H1 (cell line): Measurements from ENCODE around the gene MAPK13. TPM values are rescaled to one million over a fixed set of nuclear protein-coding genes. Genes with fewer than 3 reads are reported as not detected.

Experiments
- CTCF ChIA-PET: fragments of 300-600 bp; sonication (Branson Sonifier 250); formaldehyde crosslinking; loops from one replicate; lab custom pipeline; 2021; ENCODE audit not compliant: partially characterized antibody; lab: Charles Lee
- POLR2A ChIA-PET: fragments of 300-600 bp; sonication (Branson Sonifier 250); formaldehyde crosslinking; loops from one replicate; lab custom pipeline; 2021; ENCODE audit warnings: inconsistent platforms; ENCODE audit not compliant: partially characterized antibody; lab: Charles Lee
- DNase-seq, 2 experiments: peaks; one replicate each; pipeline versions ENCODE4 v3.0.0 to v3.0.0-alpha.2; 2010 to 2022; ENCODE audit warnings: low spot score in 2 of 2, low read depth in 1 of 2, mixed read lengths in 1 of 2
- FAIRE-seq: peaks from 2 replicates; lab custom pipeline; 2011; peaks lifted over from hg19 to GRCh38; lab: Jason Lieb, UNC
- H2AFZ ChIP-seq: 2 replicates; pipeline ENCODE4 v1.8.1; 2012; ENCODE audit warnings: low read length, inconsistent platforms
- H2AK5ac ChIP-seq: 2 replicates; pipeline ENCODE4 v1.6.1; 2013; ENCODE audit warnings: low read depth, low read length
- H2BK120ac ChIP-seq: replicated peaks from 2 replicates; pipeline ENCODE3; 2013; ENCODE audit warnings: low read depth, low read length, inconsistent platforms
- H2BK12ac ChIP-seq: 2 replicates; pipeline ENCODE4 v1.6.1; 2013; ENCODE audit warnings: low read depth, low read length
- H2BK15ac ChIP-seq: 2 replicates; pipeline ENCODE4 v1.6.1; 2013; ENCODE audit warnings: low read length
- H2BK20ac ChIP-seq: 2 replicates; pipeline ENCODE4 v1.6.1; 2013; ENCODE audit warnings: low read length
- H2BK5ac ChIP-seq: 2 replicates; pipeline ENCODE4 v1.6.1; 2013; ENCODE audit warnings: low read depth, low read length
- H3K14ac ChIP-seq: 2 replicates; pipeline ENCODE4 v1.6.1; 2013; ENCODE audit warnings: inconsistent platforms; ENCODE audit not compliant: insufficient read length
- H3K18ac ChIP-seq: 2 replicates; pipeline ENCODE4 v1.6.1; 2013; ENCODE audit warnings: low read length; ENCODE audit errors: extremely low read depth
- H3K23ac ChIP-seq: 2 replicates; pipeline ENCODE4 v1.6.1; 2013; ENCODE audit warnings: inconsistent platforms; ENCODE audit not compliant: insufficient read length
- H3K23me2 ChIP-seq: 2 replicates; pipeline ENCODE4 v1.6.1; 2013; ENCODE audit warnings: low read depth, low read length
- H3K27ac ChIP-seq: 2 replicates; pipeline ENCODE4 v1.6.1; 2011; ENCODE audit warnings: low read depth, low read length, inconsistent platforms
- H3K27me3 ChIP-seq, 4 experiments: replicated peaks in 1 of 4; 1 replicate in 1 of 4; 2 replicates in 3 of 4; pipeline versions ENCODE4 v1.6.1 to v1.8.1; 2011 to 2013; ENCODE audit warnings: low read length in 3 of 4, mild to moderate bottlenecking in 3 of 4, inconsistent platforms in 2 of 4, mixed read lengths in 2 of 4, moderate library complexity in 1 of 4; ENCODE audit not compliant: control insufficient read depth in 3 of 4, insufficient read depth in 3 of 4; ENCODE audit errors: extremely low read depth in 1 of 4
- H3K36me3 ChIP-seq, 4 experiments: 2 replicates each; pipeline versions ENCODE4 v1.6.1 to v1.8.1; 2011 to 2013; ENCODE audit warnings: mild to moderate bottlenecking in 4 of 4, low read length in 3 of 4, moderate library complexity in 2 of 4, control low read depth in 1 of 4, inconsistent platforms in 1 of 4; ENCODE audit not compliant: insufficient read depth in 4 of 4, control insufficient read depth in 2 of 4
- H3K4ac ChIP-seq: replicated peaks from 2 replicates; pipeline ENCODE3; 2013; ENCODE audit warnings: low read length, low read depth, mixed read lengths, inconsistent platforms; ENCODE audit not compliant: insufficient read length
- H3K4me1 ChIP-seq, 4 experiments: replicated peaks in 1 of 4; 1 replicate in 1 of 4; 2 replicates in 3 of 4; pipeline versions ENCODE4 v1.6.1 to v1.8.1; 2011 to 2013; ENCODE audit warnings: low read length in 3 of 4, inconsistent platforms in 2 of 4, mixed read lengths in 1 of 4; ENCODE audit not compliant: insufficient read depth in 4 of 4, control insufficient read depth in 3 of 4
- H3K4me2 ChIP-seq, 2 experiments: 2 replicates each; pipeline versions ENCODE4 v1.6.1 to v1.8.1; 2011 to 2013; ENCODE audit warnings: low read depth in 2 of 2, low read length in 2 of 2, control low read depth in 1 of 2, inconsistent platforms in 1 of 2, mild to moderate bottlenecking in 1 of 2; ENCODE audit not compliant: insufficient read depth in 1 of 2
- H3K4me3 ChIP-seq, 4 experiments: fragments of 200-600, 300-600 bp in 1 of 4; sonication (generic), shearing (Covaris generic), sonication (Bioruptor Twin) in 1 of 4; 2 replicates each; pipeline versions ENCODE4 v1.5.1 to v1.8.1; 2011 to 2016; ENCODE audit warnings: low read length in 4 of 4, low read depth in 3 of 4, control low read depth in 2 of 4, inconsistent platforms in 2 of 4, mild to moderate bottlenecking in 2 of 4, mixed read lengths in 1 of 4, moderate library complexity in 1 of 4; ENCODE audit not compliant: insufficient read depth in 2 of 4; ENCODE audit errors: extremely low read depth in 1 of 4
- H3K56ac ChIP-seq: replicated peaks from 2 replicates; pipeline ENCODE3; 2013; ENCODE audit warnings: low read depth, mild to moderate bottlenecking, mixed read lengths, low read length, inconsistent platforms; ENCODE audit not compliant: insufficient read length
- H3K79me1 ChIP-seq: 2 replicates; pipeline ENCODE4 v1.6.1; 2013; ENCODE audit warnings: low read depth, low read length, control low read depth
- H3K79me2 ChIP-seq, 2 experiments: 2 replicates each; pipeline versions ENCODE4 v1.6.1 to v1.8.1; 2012 to 2013; ENCODE audit warnings: low read length in 2 of 2, mild to moderate bottlenecking in 2 of 2, inconsistent platforms in 1 of 2; ENCODE audit not compliant: insufficient read depth in 2 of 2, control insufficient read depth in 1 of 2
- H3K9ac ChIP-seq, 4 experiments: replicated peaks in 1 of 4; 1 replicate in 1 of 4; 2 replicates in 3 of 4; pipeline versions ENCODE4 v1.6.1 to v1.8.1; 2011 to 2013; ENCODE audit warnings: low read depth in 3 of 4, low read length in 3 of 4, control low read depth in 2 of 4, mild to moderate bottlenecking in 2 of 4, moderate library complexity in 2 of 4, inconsistent platforms in 1 of 4; ENCODE audit errors: extremely low read depth in 1 of 4
- H3K9me3 ChIP-seq, 2 experiments: 2 replicates each; pipeline versions ENCODE4 v1.6.1 to v1.8.1; 2012 to 2013; ENCODE audit warnings: mild to moderate bottlenecking in 2 of 2, moderate library complexity in 2 of 2, control low read depth in 1 of 2, inconsistent platforms in 1 of 2, low read depth in 1 of 2, low read length in 1 of 2, mixed read lengths in 1 of 2; ENCODE audit not compliant: insufficient read depth in 2 of 2
- H4K20me1 ChIP-seq, 2 experiments: replicated peaks in 1 of 2; 2 replicates each; pipeline versions ENCODE3 to v1.8.1; 2011 to 2013; ENCODE audit warnings: inconsistent platforms in 2 of 2, low read length in 2 of 2, mild to moderate bottlenecking in 1 of 2; ENCODE audit not compliant: insufficient read depth in 2 of 2, control insufficient read depth in 1 of 2
- H4K5ac ChIP-seq: 2 replicates; pipeline ENCODE4 v1.6.1; 2013; ENCODE audit warnings: low read length, low read depth, mixed read lengths, inconsistent platforms; ENCODE audit not compliant: insufficient read length
- H4K8ac ChIP-seq: 2 replicates; pipeline ENCODE4 v1.8.0; 2013; ENCODE audit warnings: mild to moderate bottlenecking, moderate library complexity, low read length, inconsistent platforms; ENCODE audit not compliant: insufficient read depth; ENCODE audit errors: extremely low read depth
- H4K91ac ChIP-seq: replicated peaks from 2 replicates; pipeline ENCODE3; 2013; ENCODE audit warnings: low read length, mixed read lengths, inconsistent platforms; ENCODE audit not compliant: insufficient read length
- CEBPB ChIP-seq: IDR thresholded peaks from 2 replicates; pipeline ENCODE4 v1.6.1; 2012; ENCODE audit warnings: low read depth, low read length
- KDM5A ChIP-seq: fragments of 200-600 bp; IDR thresholded peaks from 2 replicates; pipeline ENCODE4 v1.7.1; 2012; ENCODE audit warnings: mild to moderate bottlenecking, low read length, inconsistent platforms, mixed read lengths
- MAFK ChIP-seq: IDR thresholded peaks from 2 replicates; pipeline ENCODE4 v1.6.1; 2012; ENCODE audit warnings: low read depth, mild to moderate bottlenecking, improper control_type of control experiment, low read length
- NRF1 ChIP-seq: IDR thresholded peaks from 2 replicates; pipeline ENCODE4 v1.6.1; 2011; ENCODE audit warnings: mild to moderate bottlenecking, low read depth, low read length, improper control_type of control experiment
- RAD21 ChIP-seq, 2 experiments: IDR thresholded peaks in 1 of 2; conservative IDR thresholded peaks in 1 of 2; 2 replicates each; pipeline ENCODE4 v1.6.1; 2011; ENCODE audit warnings: low read depth in 2 of 2, low read length in 2 of 2, improper control_type of control experiment in 1 of 2, inconsistent platforms in 1 of 2, mild to moderate bottlenecking in 1 of 2, moderate library complexity in 1 of 2
- RXRA ChIP-seq: IDR thresholded peaks from 2 replicates; pipeline ENCODE4 v1.6.1; 2011; ENCODE audit warnings: low read depth, mild to moderate bottlenecking, low read length, moderate library complexity; ENCODE audit not compliant: insufficient read depth
- SIRT6 ChIP-seq: IDR thresholded peaks from one replicate; pipeline ENCODE4 v1.7.1; 2012; ENCODE audit warnings: low read length, inconsistent platforms
- SP2 ChIP-seq: IDR thresholded peaks from 2 replicates; pipeline ENCODE4 v1.6.1; 2012; ENCODE audit warnings: mild to moderate bottlenecking, low read length, inconsistent platforms
- SP4 ChIP-seq: IDR thresholded peaks from 2 replicates; pipeline ENCODE4 v1.6.1; 2012; ENCODE audit warnings: low read length, inconsistent platforms
- WGBS, 2 experiments: shearing (Covaris generic) in 1 of 2; methylation state at CpG; one replicate each; pipeline versions ENCODE4 v1.1.6 to v1.1.7; 2013 to 2015; ENCODE audit warnings: low lambda C conversion rate in 2 of 2, mixed read lengths in 2 of 2, inconsistent platforms in 1 of 2, low coverage in 1 of 2, missing lambda C conversion rate in 1 of 2; ENCODE audit not compliant: insufficient replicate concordance in 2 of 2, insufficient coverage in 1 of 2, insufficient read length in 1 of 2; ENCODE audit errors: extremely low coverage in 1 of 2, missing lambda C conversion rate in 1 of 2; 5-methylcytosine and 5-hydroxymethylcytosine counted together
- polyA plus RNA-seq, 7 experiments: library from polyadenylated mRNA; depleted of rRNA in 3 of 7; stranded (reverse) in 5 of 7; unstranded in 2 of 7; fragments of >200 nt in 5 of 7; fragments of 200-250 nt in 2 of 7; gene quantifications; 1 replicate in 5 of 7; 2 replicates in 1 of 7; 4 replicates in 1 of 7; pipeline versions ENCODE4 v1.2.1 to v1.2.3, GENCODE V29; 2011 to 2013; ENCODE audit warnings: missing spikeins in 2 of 7, mixed read lengths in 2 of 7
- total RNA-seq: library from RNA; stranded (reverse); fragmentation: NEBNext Ultra II Directional; extraction: Animal tissue kit (Norgen Biotek cat#: 25700); gene quantifications from 2 replicates; pipeline ENCODE4 v1.2.1, GENCODE V29; 2021

Gene MAPK13
- total and polyA plus RNA-seq, 2 of the 8 experiments (the other 6 are each of a cell fraction or from before 2014, with no cell fraction given), result 10.1 to 14.1 TPM

DNA sequence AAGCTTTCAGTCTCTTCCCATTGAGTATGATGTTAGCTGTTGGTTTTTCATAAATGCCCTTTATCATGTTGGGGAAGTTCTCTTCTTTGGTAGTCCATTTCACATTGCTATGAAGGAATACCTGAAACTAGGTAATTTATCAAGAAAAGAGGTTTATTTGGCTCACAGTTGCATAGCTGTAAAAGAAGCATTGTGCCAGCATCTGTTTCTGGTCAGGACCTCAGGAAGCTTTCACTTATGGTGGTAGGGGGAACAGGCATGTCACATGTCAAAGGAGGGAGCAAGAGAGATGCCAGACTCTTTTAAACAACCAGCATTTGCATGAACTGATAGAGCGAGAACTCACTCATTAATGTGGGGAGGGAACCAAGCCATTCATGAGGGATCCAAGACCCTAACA, 48.0 kb upstream of the MAPK13 start:
- CTCF ChIA-PET, result interaction anchor here (0.6 to 6.9 kb wide), 3 partner anchors 14 to 163 kb away, joined by 3 to 51 read pairs (median 13); no protein-coding TSS in a partner anchor
- Histone ChIP-seq H3K9me3 (peaks cover 0 to 6% of the 10 kb centered on the region in 2 experiments; a peak in 1 of 4 replicates), H2AFZ (no peak overlapping the region), H3K23me2 (no peaks in the 10 kb centered on the region), H3K4ac (no peak overlapping the region), H3K18ac (no peak overlapping the region), H2AK5ac (no peak overlapping the region), H4K20me1 (no peaks in the 10 kb centered on the region), H2BK15ac (no peak overlapping the region), H3K23ac (no peak overlapping the region), H3K56ac (no peak overlapping the region), H2BK12ac (no peak overlapping the region), H4K91ac (no peak overlapping the region), H2BK20ac (no peak overlapping the region), H2BK5ac (no peak overlapping the region), H3K4me2 (no peak overlapping the region), H4K8ac (no peak overlapping the region), H3K36me3 (peaks cover 5 to 49% (median 24%) of the 10 kb centered on the region in 4 experiments; a peak in 7 of 8 replicates), H2BK120ac (no peak overlapping the region), H3K14ac (no peak overlapping the region), H3K79me1 (no peaks in the 10 kb centered on the region), H3K27me3 (no peaks in the 10 kb centered on the region), H4K5ac (no peak overlapping the region), H3K9ac (no peak overlapping the region), H3K79me2 (no peaks in the 10 kb centered on the region), H3K4me1 (no peaks in the 10 kb centered on the region), H3K4me3 (no peak overlapping the region), H3K27ac (no peak overlapping the region)
- 100% methylated on average over 1 of the region's 1 CpG; no CpG with 5 or more reads in 1 of the 2 experiments for WGBS, 2 experiments
- FAIRE-seq (no peak), DNase-seq (no peak)
- TF ChIP-seq SP2 (no peak), MAFK (no peak), RXRA (no peak), SIRT6 (no peak), SP4 (no peak), NRF1 (no peak), CEBPB (no peak), RAD21 (IDR thresholded peaks at IDR 0.05 in 1 of 2, conservative IDR thresholded peaks at IDR 0.05 in 1 of 2; ENCODE audit: low read depth in 2 of 2, low read length in 2 of 2) (no peak), KDM5A (no peak)
- POLR2A ChIA-PET, result no interaction called here
